Forelimb muscle (tissue), 1 donor: Measurements from ENCODE around the gene USP7. TPM values are rescaled to one million over a fixed set of nuclear protein-coding genes. Genes with fewer than 3 reads are reported as not detected.
"Not testable (repeated sequence)": the region's sequence is repeated elsewhere in the genome, so short reads cannot be mapped to it uniquely, and the experiment has no call there.

Source experiments
- DNase-seq: peaks from one replicate; pipeline ENCODE4 v3.0.0-alpha.2; 2013; ENCODE audit warnings: low read depth
- polyA plus RNA-seq: library from polyadenylated mRNA; unstranded; fragments of 120-200 nt; gene quantifications from one replicate; pipeline ENCODE4 v1.2.1, GENCODE V29; 2013; ENCODE audit not compliant: insufficient read length

USP7 gene
- polyA plus RNA-seq, 1 donor: 61.9 TPM

GRCh38 chr16:8972843-8973586 lies 9.3 kb upstream of the USP7 start:
- DNase-seq: no peak

- no peak for DNase-seq
These were observed 7.7 kb upstream of the USP7 start for GRCh38 chr16:8971416-8971815.

- DNase-seq: not testable (repeated sequence)
These were observed 5.6 kb upstream of the USP7 start for GRCh38 chr16:8969202-8969897.

DNA sequence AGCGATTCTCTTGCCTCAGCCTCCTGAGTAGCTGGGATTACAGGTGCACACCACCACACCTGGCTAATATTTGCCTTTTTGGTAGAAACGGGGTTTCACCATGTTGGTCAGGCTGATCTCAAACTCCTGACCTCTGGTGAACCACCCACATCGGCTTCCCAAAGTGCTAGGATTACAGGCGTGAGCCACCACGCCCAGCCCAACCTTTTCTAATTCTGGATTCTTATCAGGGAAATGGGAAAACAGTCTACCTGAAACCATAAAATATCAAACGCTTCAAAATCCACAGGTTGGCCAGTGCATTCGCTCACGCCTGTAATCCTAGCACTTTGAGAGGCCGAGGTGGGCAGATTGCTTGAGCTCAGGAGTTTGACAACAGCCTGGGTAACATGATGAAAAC lies 4.3 kb upstream of the USP7 start:
- DNase-seq: not testable (repeated sequence)

- DNase-seq: no peak
These were observed 3.6 kb upstream of the USP7 start for GRCh38 chr16:8967132-8967821.

- DNase-seq: no peak
These were observed 3.1 kb upstream of the USP7 start for GRCh38 chr16:8966817-8967131.

DNA sequence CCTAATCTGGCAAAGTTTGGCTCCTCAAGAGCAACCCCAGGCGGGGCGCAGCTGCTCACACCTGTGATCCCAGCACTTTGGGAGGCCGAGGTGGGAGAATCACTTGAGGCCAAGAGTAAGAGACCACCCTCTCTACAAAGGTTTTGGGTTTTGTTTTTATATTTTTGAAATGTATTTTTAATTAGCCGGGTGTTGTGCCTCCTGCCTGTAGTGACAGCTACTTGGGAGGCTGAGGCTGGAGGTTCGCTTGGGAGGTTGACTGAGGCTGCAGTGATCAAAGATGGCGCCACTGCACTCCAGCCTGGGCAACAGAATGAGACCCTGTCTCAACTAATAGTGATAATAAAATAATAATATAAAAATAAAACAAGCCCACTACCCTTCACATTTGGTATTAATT lies 756 bp upstream of the USP7 start:
- no peak for DNase-seq

- DNase-seq: no peak
These were observed 491 bp downstream of the USP7 start for GRCh38 chr16:8963010-8963820.

DNA sequence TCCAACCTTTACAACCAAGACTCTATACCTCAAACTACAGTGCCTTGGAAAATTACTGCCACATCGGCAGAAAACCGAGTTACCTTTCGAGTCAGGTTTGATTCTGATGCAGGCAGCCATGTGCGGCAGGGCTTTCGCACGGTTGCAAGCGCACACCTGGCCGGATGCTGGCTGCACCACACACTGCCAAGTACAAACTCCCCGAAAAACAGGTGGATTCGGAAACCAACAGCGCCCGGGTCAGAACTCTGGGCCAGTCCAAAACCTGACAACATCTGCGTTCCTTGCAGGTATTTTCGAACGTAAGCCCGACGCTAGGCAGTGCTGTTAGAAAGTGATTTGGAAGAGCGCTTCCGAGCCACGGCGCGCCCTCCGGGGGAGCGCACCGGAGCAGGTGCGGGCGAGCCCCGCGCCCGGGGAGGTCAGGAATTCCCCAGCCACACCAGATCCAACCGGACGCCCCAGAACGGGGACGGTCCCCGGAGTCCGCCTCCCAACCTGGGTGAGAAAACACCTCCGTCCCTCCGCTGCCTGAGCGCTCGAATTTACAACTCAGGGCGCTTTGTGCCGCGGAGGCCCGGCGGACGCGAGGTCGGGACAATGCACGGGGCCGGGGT lies 1.2 kb downstream of the USP7 start:
- DNase-seq: no peak

DNA sequence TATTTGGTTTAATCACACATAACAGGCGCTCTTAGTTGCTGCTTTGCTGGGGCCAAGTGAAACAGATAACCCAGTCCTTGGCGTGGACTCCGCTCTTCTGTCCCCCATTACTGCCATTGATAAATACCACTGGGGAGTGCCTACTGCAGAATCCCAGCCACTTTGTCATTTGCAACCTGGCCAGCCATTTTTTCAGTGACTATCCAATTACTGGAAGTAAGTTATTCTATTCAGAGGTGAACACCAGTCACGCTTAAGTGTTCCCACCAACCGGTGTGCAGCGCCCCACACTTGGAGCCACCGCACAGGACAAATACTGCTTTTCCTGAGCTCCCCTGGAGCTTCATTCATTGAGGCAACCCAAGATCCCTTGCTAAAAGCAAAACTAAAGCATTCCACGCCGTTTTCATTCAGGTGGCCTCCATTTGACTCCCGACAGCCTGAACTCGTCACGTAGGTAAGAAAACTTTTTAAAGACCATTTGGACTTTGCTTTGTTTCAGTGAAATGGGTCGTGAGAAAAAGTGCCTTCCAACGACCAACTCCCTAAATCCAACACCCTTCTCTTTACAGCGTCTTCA lies 1.8 kb downstream of the USP7 start:
- DNase-seq: no peak

- DNase-seq: no peak
These were observed 3.0 kb downstream of the USP7 start for GRCh38 chr16:8960788-8961109.

DNA sequence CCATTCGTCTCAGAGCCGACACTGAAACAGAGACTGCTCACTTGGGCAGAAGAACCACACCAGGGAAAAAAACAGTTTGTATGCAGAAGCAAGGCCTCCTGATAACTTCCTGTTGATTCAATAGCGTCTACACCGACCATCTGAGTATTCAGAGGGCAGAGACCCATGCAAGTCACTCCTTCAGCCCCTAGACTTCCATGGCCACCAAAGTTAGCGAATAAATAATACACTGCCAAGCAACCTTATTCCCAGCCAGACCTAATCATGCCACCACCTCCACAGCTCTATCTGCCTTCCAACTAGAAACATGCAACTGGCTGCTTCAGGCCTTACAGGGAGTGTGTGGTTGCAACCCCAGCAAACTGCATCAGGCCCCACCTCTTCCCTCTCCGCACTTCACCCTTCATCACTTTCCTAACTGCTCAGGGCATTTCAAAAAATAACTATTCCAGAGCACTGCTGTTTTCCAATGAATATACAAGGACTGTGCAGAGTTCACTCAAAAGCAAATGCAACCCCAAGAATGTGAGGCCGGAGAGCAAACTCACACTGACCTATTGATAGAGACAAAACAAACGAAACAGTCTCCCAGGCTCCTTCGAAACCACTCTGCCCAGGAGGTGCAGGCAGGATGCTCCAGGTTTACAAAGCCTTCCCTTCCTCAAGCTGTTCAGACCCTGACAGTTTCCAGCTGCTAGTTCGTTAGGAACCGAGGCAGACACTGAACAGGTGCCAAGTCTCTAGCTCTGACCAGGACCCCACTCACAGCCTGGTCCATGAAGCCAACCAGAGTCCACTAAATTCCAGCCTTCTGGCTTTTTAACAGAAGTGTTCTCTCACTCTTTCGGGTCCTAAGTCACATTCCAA lies 3.6 kb downstream of the USP7 start:
- DNase-seq: no peak

- no peak for DNase-seq
These were observed 5.2 kb downstream of the USP7 start for GRCh38 chr16:8958344-8959167.

- no peak for DNase-seq
These were observed 6.1 kb downstream of the USP7 start for GRCh38 chr16:8957509-8958157.

DNA sequence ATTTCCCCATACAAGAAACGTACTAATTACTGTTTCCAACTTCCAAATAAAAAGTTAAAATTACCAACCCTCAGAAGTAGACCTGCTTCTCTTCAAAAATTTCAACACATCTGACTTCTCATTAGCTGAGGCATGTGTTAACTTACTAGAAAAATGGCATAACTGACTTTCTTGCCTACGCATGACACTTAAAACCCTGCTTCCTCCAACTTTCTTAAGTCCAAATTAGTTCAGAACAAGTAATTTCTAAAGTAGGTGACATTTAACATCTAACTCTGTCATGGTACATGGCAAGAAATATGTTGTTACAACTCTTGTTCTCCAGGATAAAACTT lies 6.7 kb downstream of the USP7 start:
- no peak for DNase-seq

DNA sequence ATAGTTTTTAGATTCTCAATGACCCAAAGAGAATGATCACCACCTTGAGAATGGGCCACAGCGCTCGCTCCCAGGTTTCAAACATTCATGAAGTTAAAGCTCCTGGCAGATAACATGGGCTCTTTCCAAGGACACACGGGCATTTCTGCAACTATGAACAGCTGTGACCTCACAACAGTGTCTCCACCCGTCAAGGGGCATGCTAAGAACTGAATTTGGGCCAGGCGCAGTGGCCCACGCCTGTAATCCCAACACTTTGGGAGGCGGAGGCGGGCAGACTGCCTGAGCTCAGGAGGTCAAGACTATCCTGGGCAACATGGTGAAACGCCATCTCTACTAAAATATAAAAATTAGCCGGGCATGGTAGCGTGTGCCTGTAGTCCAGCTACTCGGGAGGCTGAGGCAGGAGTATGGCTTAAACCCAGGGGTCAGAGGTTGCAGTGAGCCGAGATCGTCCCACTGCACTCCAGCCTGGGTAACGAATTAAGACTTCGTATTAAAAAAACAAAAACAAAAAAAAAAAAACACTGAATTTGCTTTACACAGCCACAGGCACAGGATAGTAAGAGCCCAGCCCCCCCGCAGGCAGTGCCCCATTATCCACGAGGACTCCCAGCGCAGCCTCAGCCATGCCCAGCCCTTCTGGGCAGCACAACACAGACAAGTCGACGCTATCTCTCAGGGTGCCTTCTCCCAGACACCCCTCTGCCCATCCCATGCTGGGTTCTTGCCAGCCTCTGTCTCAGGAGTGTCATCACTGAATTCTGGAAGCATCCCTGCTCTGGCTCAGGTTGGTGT lies 7.2 kb downstream of the USP7 start:
- DNase-seq: no peak

- DNase-seq: no peak
These were observed 7.9 kb downstream of the USP7 start for GRCh38 chr16:8955828-8956227.

GRCh38 chr16:8953064-8953463 lies 10.6 kb downstream of the USP7 start:
- DNase-seq: no peak
